Kidney (tissue), 22 donors: ENCODE data around the gene CXCL10. TPM values are rescaled to one million over a fixed set of nuclear protein-coding genes. Genes with fewer than 3 reads are reported as not detected.

Experiments used
- DNase-seq, 5 donors: peaks; one replicate each; pipeline ENCODE4 v3.0.0-alpha.2; 2013 to 2020
- FAIRE-seq: peaks from 2 replicates; lab custom pipeline; 2012; peaks lifted over from hg19 to GRCh38; lab: Jason Lieb, UNC
- H3K27ac ChIP-seq, 2 donors: one replicate each; pipeline ENCODE4 v1.7.0; 2013; ENCODE audit warnings: low read depth in 2 of 2, low read length in 2 of 2, inconsistent platforms in 1 of 2
- H3K27me3 ChIP-seq: one replicate; pipeline ENCODE4 v1.7.1; 2013; ENCODE audit warnings: low read length, inconsistent platforms; ENCODE audit not compliant: control insufficient read depth, insufficient read depth
- H3K36me3 ChIP-seq, 3 donors: one replicate each; pipeline versions ENCODE4 v1.7.0 to v1.7.1; 2013; ENCODE audit warnings: low read length in 3 of 3, control low read depth in 1 of 3, inconsistent platforms in 1 of 3; ENCODE audit not compliant: insufficient read depth in 3 of 3, control insufficient read depth in 2 of 3
- H3K4me1 ChIP-seq, 3 donors: one replicate each; pipeline versions ENCODE4 v1.7.0 to v1.7.1; 2013; ENCODE audit warnings: low read length in 3 of 3, inconsistent platforms in 1 of 3, low read depth in 1 of 3; ENCODE audit not compliant: control insufficient read depth in 2 of 3, insufficient read depth in 2 of 3
- H3K4me3 ChIP-seq, 3 donors: one replicate each; pipeline versions ENCODE4 v1.7.0 to v1.8.1; 2013; ENCODE audit warnings: low read length in 3 of 3, control low read depth in 1 of 3, inconsistent platforms in 1 of 3
- H3K9ac ChIP-seq, 3 donors: one replicate each; pipeline versions ENCODE4 v1.7.0 to v1.7.1; 2013; ENCODE audit warnings: low read length in 3 of 3, control low read depth in 1 of 3, inconsistent platforms in 1 of 3
- H3K9me3 ChIP-seq, 3 donors: one replicate each; pipeline versions ENCODE4 v1.7.0 to v1.7.1; 2013; ENCODE audit warnings: low read length in 3 of 3, control low read depth in 1 of 3, inconsistent platforms in 1 of 3; ENCODE audit not compliant: control insufficient read depth in 2 of 3, insufficient read depth in 1 of 3
- intact Hi-C: fragments of 100-400 bp; cut with DNase I; formaldehyde crosslinking; loops from one replicate; pipeline ENCODE4 v1.11.1; 2022
- long read RNA-seq, 10 donors: library from polyadenylated mRNA in 1 of 10; unstranded in 1 of 10; transcript quantifications; one replicate each; pipeline ENCODE4 v2.0.0 and lab custom pipeline, GENCODE V29; 2021 to 2026
- polyA plus RNA-seq: library from polyadenylated mRNA; stranded (reverse); fragments of 350-450 nt; fragmentation: Illumina TruSeq; extraction: RNeasy Lipid Tissue Mini Kit (QIAGEN cat#74804); gene quantifications from one replicate; pipeline ENCODE4 v1.2.3, GENCODE V29; 2014; ENCODE audit warnings: low read depth, low replicate concordance; ENCODE audit not compliant: insufficient read depth
- total RNA-seq: library from RNA; stranded (reverse); fragmentation: NEBNext Ultra II Directional; extraction: Animal tissue kit (Norgen Biotek cat#: 25700); gene quantifications from one replicate; pipeline ENCODE4 v1.2.1, GENCODE V29; 2021
- TF ChIP-seq, protein P1 (sequence below): IDR thresholded peaks from 3 replicates; pipeline ENCODE4 v1.5.1; 2012; ENCODE audit warnings: mild to moderate bottlenecking, moderate library complexity, borderline replicate concordance; ENCODE audit not compliant: insufficient read depth; ENCODE audit errors: extremely low read depth
- donor health status: control.
- donor health status: control.
- donor health status: control.
- donor health status: control.
- donor health status: control.
- donor health status: DM: yes; HTN: yes; CAD: no.
- donor health status: Normal renal cell carcinoma (clear cell type).

Gene CXCL10
- total RNA-seq (1.4 TPM), polyA plus RNA-seq (1.3 TPM)
- long read RNA-seq, donor 1, partial matches to known transcripts = 0 of 1 reads
- long read RNA-seq, donor 1, other reads (novel, unspliced or antisense) = 0 of 1 reads
- long read RNA-seq, donor 2 = 0 reads
- long read RNA-seq, donor 3, partial matches to known transcripts = 0 of 1 reads
- long read RNA-seq, donor 3, other reads (novel, unspliced or antisense) = 0 of 1 reads
- long read RNA-seq, donor 4, partial matches to known transcripts = 0 of 1 reads
- long read RNA-seq, donor 4, other reads (novel, unspliced or antisense) = 0 of 1 reads
- long read RNA-seq, donor 5 = 0 reads
- long read RNA-seq, donor 6, partial matches to known transcripts = 0 of 2 reads
- long read RNA-seq, donor 6, other reads (novel, unspliced or antisense) = 0 of 2 reads
- long read RNA-seq, donor 7, partial matches to known transcripts = 0 of 1 reads
- long read RNA-seq, donor 7, other reads (novel, unspliced or antisense) = 0 of 1 reads
- long read RNA-seq, donor 8 = 0 reads
- long read RNA-seq, donor 9 = 0 reads
- long read RNA-seq, donor 10, partial matches to known transcripts = 0 of 1 reads
- long read RNA-seq, donor 10, other reads (novel, unspliced or antisense) = 0 of 1 reads

DNA sequence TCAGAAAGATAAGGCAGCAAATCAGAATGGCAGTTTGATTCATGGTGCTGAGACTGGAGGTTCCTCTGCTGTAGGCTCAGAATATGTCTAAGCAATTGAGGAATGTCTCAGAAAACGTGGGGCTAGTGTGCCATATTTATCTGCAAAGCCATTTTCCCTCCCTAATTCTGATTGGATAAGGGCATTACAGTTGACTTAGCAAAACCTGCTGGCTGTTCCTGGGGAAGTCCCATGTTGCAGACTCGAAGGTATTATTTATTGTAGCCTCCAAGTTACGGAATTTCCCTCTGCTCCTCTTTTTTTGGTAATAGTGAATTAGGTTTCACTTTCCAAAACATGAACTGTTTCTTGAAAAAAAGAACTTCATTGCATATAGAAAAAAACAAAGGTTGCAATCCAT is at the start of gene CXCL10:
Gene CXCL10, minus strand, starts transcription at position 109 of the 400 bp plus-strand sequence. Its CDS starts 66 bp downstream, at position 43.
- FAIRE-seq = peak; percentile 30

GRCh38 chr4:76072760-76073159 is 49.5 kb upstream of the CXCL10 start:
- Histone ChIP-seq H3K27ac (no peak overlapping the region), H3K27me3 (no peaks in the 10 kb centered on the region), H3K4me1 (no peaks in the 10 kb centered on the region), H3K4me3 (no peak overlapping the region), H3K36me3 (no peaks in the 10 kb centered on the region), H3K9me3 (no peaks in the 10 kb centered on the region), H3K9ac (no peak overlapping the region)
- intact Hi-C loops = no loop called here
- TF ChIP-seq, protein P1, sequence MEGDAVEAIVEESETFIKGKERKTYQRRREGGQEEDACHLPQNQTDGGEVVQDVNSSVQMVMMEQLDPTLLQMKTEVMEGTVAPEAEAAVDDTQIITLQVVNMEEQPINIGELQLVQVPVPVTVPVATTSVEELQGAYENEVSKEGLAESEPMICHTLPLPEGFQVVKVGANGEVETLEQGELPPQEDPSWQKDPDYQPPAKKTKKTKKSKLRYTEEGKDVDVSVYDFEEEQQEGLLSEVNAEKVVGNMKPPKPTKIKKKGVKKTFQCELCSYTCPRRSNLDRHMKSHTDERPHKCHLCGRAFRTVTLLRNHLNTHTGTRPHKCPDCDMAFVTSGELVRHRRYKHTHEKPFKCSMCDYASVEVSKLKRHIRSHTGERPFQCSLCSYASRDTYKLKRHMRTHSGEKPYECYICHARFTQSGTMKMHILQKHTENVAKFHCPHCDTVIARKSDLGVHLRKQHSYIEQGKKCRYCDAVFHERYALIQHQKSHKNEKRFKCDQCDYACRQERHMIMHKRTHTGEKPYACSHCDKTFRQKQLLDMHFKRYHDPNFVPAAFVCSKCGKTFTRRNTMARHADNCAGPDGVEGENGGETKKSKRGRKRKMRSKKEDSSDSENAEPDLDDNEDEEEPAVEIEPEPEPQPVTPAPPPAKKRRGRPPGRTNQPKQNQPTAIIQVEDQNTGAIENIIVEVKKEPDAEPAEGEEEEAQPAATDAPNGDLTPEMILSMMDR = no peak
- no peak for FAIRE-seq
- no peak for DNase-seq

More for the DNA sequence above, at the start of gene CXCL10:
- TF ChIP-seq, protein P1 = no peak
- Histone ChIP-seq H3K9me3 (no peaks in the 10 kb centered on the region), H3K4me1 (no peaks in the 10 kb centered on the region), H3K36me3 (no peaks in the 10 kb centered on the region), H3K27me3 (no peaks in the 10 kb centered on the region), H3K27ac (no peak within 1 kb of the TSS), H3K9ac (no peak within 1 kb of the TSS), H3K4me3 (no peak within 1 kb of the TSS)
- DNase-seq = peak in 1 of 5 donors; percentile 15
- intact Hi-C loops = no loop called here

- Histone ChIP-seq H3K27me3 (no peaks in the 10 kb centered on the region), H3K4me3 (no peak overlapping the region), H3K36me3 (no peaks in the 10 kb centered on the region), H3K9ac (no peak overlapping the region), H3K4me1 (no peaks in the 10 kb centered on the region), H3K9me3 (no peaks in the 10 kb centered on the region), H3K27ac (no peak overlapping the region)
- DNase-seq (peak in 4 of 5 donors; percentile 57 to 88 (median 80)), FAIRE-seq (peak; percentile 99)
- TF ChIP-seq, protein P1 = peak; percentile 89
- intact Hi-C loops = loop anchor here (5.0 kb wide), 1 partner anchor 70 kb away; no protein-coding TSS in a partner anchor
Observed at GRCh38 chr4:76067652-76068286, 44.5 kb upstream of the CXCL10 start.
